Neural cell (in vitro differentiated cells): ENCODE results near the gene R3HDM4. TPM values are rescaled to one million over a fixed set of nuclear protein-coding genes. Genes with fewer than 3 reads are reported as not detected.

Experiments used
- H2AFZ ChIP-seq: fragments of 200-600, 300-800 bp; sonication (generic), shearing (Covaris generic); 2 replicates; pipeline ENCODE4 v1.6.0; 2014; ENCODE audit warnings: low read depth, mild to moderate bottlenecking, antibody characterized with exemption, low read length, moderate library complexity
- H3F3A ChIP-seq: fragments of 200-600 bp; shearing (Covaris generic); 2 replicates; pipeline ENCODE4 v1.6.1; 2016; ENCODE audit warnings: mild to moderate bottlenecking, moderate library complexity, mixed read lengths, antibody characterized with exemption, low read length; ENCODE audit not compliant: insufficient read depth, poor library complexity, severe bottlenecking
- H3K27ac ChIP-seq: fragments of 200-600, 300-800 bp; sonication (generic), shearing (Covaris generic); 2 replicates; pipeline ENCODE4 v1.5.1; 2014; ENCODE audit warnings: mild to moderate bottlenecking, low read length, moderate library complexity
- H3K27me3 ChIP-seq: fragments of 300-800, 200-600 bp; sonication (generic), shearing (Covaris generic); 2 replicates; pipeline ENCODE4 v1.6.0; 2014; ENCODE audit warnings: mild to moderate bottlenecking, low read depth, low read length, moderate library complexity; ENCODE audit not compliant: insufficient read depth
- H3K36me3 ChIP-seq: fragments of 300-800, 200-600 bp; sonication (generic), shearing (Covaris generic); 2 replicates; pipeline ENCODE4 v1.5.1; 2014; ENCODE audit warnings: mild to moderate bottlenecking, antibody characterized with exemption, low read length, moderate library complexity; ENCODE audit not compliant: insufficient read depth
- H3K4me2 ChIP-seq: fragments of 300-800, 200-600 bp; sonication (generic), shearing (Covaris generic); 2 replicates; pipeline ENCODE4 v1.6.0; 2014; ENCODE audit warnings: mild to moderate bottlenecking, low read length
- H3K4me3 ChIP-seq: fragments of 300-800, 200-600 bp; sonication (generic), shearing (Covaris generic); 2 replicates; pipeline ENCODE4 v1.5.1; 2014; ENCODE audit warnings: mild to moderate bottlenecking, low read length, moderate library complexity
- H3K79me2 ChIP-seq: fragments of 200-600 bp; shearing (Covaris generic); replicated peaks from 2 replicates; pipeline ENCODE4 v1.6.0; 2014; ENCODE audit warnings: mild to moderate bottlenecking, low read length, moderate library complexity; ENCODE audit not compliant: insufficient read depth
- H3K9ac ChIP-seq: fragments of 300-800, 200-600 bp; sonication (generic), shearing (Covaris generic); 2 replicates; pipeline ENCODE4 v1.6.1; 2016; ENCODE audit warnings: mild to moderate bottlenecking, low read length, mixed read lengths
- H3K9me2 ChIP-seq: fragments of 200-600 bp; shearing (Covaris generic); 2 replicates; pipeline ENCODE4 v1.6.1; 2016; ENCODE audit warnings: mild to moderate bottlenecking, low read length, mixed read lengths; ENCODE audit not compliant: insufficient read depth
- H3K9me3 ChIP-seq: fragments of 200-600, 300-800 bp; sonication (generic), shearing (Covaris generic); 2 replicates; pipeline ENCODE4 v1.6.1; 2016; ENCODE audit warnings: mild to moderate bottlenecking, mixed run types, low read length, moderate library complexity, mixed read lengths
- H4K20me1 ChIP-seq: fragments of 200-600 bp; shearing (Covaris generic); 2 replicates; pipeline ENCODE4 v1.6.1; 2016; ENCODE audit warnings: mild to moderate bottlenecking, mixed run types; ENCODE audit not compliant: insufficient read depth
- EP300 ChIP-seq: fragments of 450-650 bp; conservative IDR thresholded peaks from 2 replicates; pipeline ENCODE4 v1.6.1; 2014; ENCODE audit warnings: antibody characterized with exemption, mild to moderate bottlenecking, moderate library complexity; ENCODE audit not compliant: poor library complexity, severe bottlenecking
- EZH2 ChIP-seq: fragments of 200-600, 300-800 bp; shearing (Covaris generic), sonication (generic); IDR thresholded peaks from 2 replicates; pipeline ENCODE4 v1.6.1; 2014; ENCODE audit warnings: antibody characterized with exemption, low read length, borderline replicate concordance, mild to moderate bottlenecking; ENCODE audit not compliant: insufficient read depth, poor library complexity, severe bottlenecking
- MXI1 ChIP-seq: fragments of 450-650 bp; conservative IDR thresholded peaks from 2 replicates; pipeline ENCODE4 v1.6.1; 2014; ENCODE audit warnings: antibody characterized with exemption, mild to moderate bottlenecking; ENCODE audit not compliant: poor library complexity, severe bottlenecking
- POLR2AphosphoS5 ChIP-seq: IDR thresholded peaks from 2 replicates; pipeline ENCODE4 v1.6.1; 2012
- RAD21 ChIP-seq: fragments of 450-650 bp; conservative IDR thresholded peaks from 2 replicates; pipeline ENCODE4 v1.6.1; 2014; ENCODE audit warnings: antibody characterized with exemption, mild to moderate bottlenecking, moderate library complexity
- REST ChIP-seq: IDR thresholded peaks from 2 replicates; pipeline ENCODE4 v1.6.1; 2012; ENCODE audit warnings: borderline replicate concordance
- SMC3 ChIP-seq: fragments of 450-650 bp; conservative IDR thresholded peaks from 2 replicates; pipeline ENCODE4 v1.6.1; 2014; ENCODE audit warnings: antibody characterized with exemption, mild to moderate bottlenecking, moderate library complexity; ENCODE audit not compliant: poor library complexity
- TAF1 ChIP-seq: IDR thresholded peaks from 2 replicates; pipeline ENCODE4 v1.6.1; 2012; ENCODE audit warnings: low read depth
- polyA plus RNA-seq: library from polyadenylated mRNA; depleted of rRNA; stranded (reverse); fragments of >200 nt; gene quantifications from 2 replicates; pipeline ENCODE4 v1.2.3, GENCODE V29; 2014
- TF ChIP-seq, protein P1 (sequence below): fragments of 450-650 bp; IDR thresholded peaks from 2 replicates; pipeline ENCODE4 v1.5.1; 2014; ENCODE audit warnings: antibody characterized with exemption, mild to moderate bottlenecking, moderate library complexity; ENCODE audit not compliant: poor library complexity, severe bottlenecking

Gene R3HDM4
- polyA plus RNA-seq, 1 donor from 2014 or later = 51.2 TPM

GRCh38 chr19:853014-853585, 59.9 kb downstream of the R3HDM4 start:
- H3F3A ChIP-seq = no peaks in the 10 kb centered on the region
- H3K27me3 ChIP-seq = peaks cover under 1% of the 10 kb centered on the region
- H3K9me2 ChIP-seq = no peaks in the 10 kb centered on the region
- no peaks in the 10 kb centered on the region for H3K79me2 ChIP-seq
- no peaks in the 10 kb centered on the region for H3K9me3 ChIP-seq
- no peak overlapping the region for H3K4me2 ChIP-seq
- H3K9ac ChIP-seq = no peak overlapping the region
- no peaks in the 10 kb centered on the region for H3K36me3 ChIP-seq
- no peak overlapping the region for H3K27ac ChIP-seq
- H3K4me3 ChIP-seq = no peak overlapping the region
- TF ChIP-seq TAF1 = no peak
- no peak for TF ChIP-seq POLR2AphosphoS5
- no peak for TF ChIP-seq EP300
- TF ChIP-seq REST = no peak
- TF ChIP-seq, protein P1, sequence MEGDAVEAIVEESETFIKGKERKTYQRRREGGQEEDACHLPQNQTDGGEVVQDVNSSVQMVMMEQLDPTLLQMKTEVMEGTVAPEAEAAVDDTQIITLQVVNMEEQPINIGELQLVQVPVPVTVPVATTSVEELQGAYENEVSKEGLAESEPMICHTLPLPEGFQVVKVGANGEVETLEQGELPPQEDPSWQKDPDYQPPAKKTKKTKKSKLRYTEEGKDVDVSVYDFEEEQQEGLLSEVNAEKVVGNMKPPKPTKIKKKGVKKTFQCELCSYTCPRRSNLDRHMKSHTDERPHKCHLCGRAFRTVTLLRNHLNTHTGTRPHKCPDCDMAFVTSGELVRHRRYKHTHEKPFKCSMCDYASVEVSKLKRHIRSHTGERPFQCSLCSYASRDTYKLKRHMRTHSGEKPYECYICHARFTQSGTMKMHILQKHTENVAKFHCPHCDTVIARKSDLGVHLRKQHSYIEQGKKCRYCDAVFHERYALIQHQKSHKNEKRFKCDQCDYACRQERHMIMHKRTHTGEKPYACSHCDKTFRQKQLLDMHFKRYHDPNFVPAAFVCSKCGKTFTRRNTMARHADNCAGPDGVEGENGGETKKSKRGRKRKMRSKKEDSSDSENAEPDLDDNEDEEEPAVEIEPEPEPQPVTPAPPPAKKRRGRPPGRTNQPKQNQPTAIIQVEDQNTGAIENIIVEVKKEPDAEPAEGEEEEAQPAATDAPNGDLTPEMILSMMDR = no peak
- TF ChIP-seq EZH2 = no peak
- TF ChIP-seq MXI1 = no peak
- H4K20me1 ChIP-seq = no peaks in the 10 kb centered on the region
- H2AFZ ChIP-seq = no peak overlapping the region

DNA sequence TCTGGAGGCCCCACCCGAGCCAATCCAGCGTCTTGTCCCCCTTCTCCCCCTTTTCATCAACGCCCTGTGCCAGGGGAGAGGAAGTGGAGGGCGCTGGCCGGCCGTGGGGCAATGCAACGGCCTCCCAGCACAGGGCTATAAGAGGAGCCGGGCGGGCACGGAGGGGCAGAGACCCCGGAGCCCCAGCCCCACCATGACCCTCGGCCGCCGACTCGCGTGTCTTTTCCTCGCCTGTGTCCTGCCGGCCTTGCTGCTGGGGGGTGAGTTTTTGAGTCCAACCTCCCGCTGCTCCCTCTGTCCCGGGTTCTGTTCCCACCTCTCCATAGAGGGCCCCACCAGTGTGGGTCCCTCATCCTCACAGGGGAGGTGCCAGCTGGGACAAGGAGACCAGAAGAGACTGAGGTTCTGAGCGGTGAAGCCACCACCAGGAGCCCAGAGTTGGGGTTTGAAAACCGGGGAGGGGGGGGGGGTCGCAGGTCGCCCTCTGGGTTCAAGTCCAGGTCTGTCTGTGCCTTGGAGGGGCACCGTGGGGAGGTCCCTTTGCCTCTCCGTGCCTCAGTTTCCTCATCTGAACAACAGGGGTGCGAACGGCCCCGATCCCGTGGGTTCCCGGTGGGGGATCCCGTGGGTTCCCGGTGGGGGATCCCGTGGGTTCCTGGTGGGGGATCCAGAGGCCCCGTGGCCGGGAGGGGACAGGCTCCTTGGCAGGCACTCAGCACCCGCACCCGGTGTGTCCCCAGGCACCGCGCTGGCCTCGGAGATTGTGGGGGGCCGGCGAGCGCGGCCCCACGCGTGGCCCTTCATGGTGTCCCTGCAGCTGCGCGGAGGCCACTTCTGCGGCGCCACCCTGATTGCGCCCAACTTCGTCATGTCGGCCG, 60.6 kb downstream of the R3HDM4 start, which contains the start of gene ELANE:
Gene ELANE, plus strand, starts transcription at position 168 of the 878 bp plus-strand sequence. Its CDS starts 26 bp downstream, at position 194.
- H3K36me3 ChIP-seq = no peaks in the 10 kb centered on the region
- no peak for TF ChIP-seq EP300
- no peak for TF ChIP-seq TAF1
- no peak for TF ChIP-seq MXI1
- TF ChIP-seq, protein P1 = no peak
- no peak for TF ChIP-seq RAD21
- TF ChIP-seq EZH2 = no peak
- TF ChIP-seq SMC3 = no peak
- TF ChIP-seq POLR2AphosphoS5 = no peak
- no peak for TF ChIP-seq REST
- no peaks in the 10 kb centered on the region for H3K9me2 ChIP-seq
- no peaks in the 10 kb centered on the region for H3F3A ChIP-seq
- H3K27me3 ChIP-seq = no peaks in the 10 kb centered on the region
- no peak within 1 kb of the TSS for H3K4me3 ChIP-seq
- no peaks in the 10 kb centered on the region for H4K20me1 ChIP-seq
- no peak within 1 kb of the TSS for H3K9ac ChIP-seq
- no peak within 1 kb of the TSS for H3K4me2 ChIP-seq
- no peak within 1 kb of the TSS for H2AFZ ChIP-seq
- no peaks in the 10 kb centered on the region for H3K9me3 ChIP-seq
- no peak within 1 kb of the TSS for H3K27ac ChIP-seq
- H3K79me2 ChIP-seq = no peaks in the 10 kb centered on the region
